Camera-type eye (tissue), 1 donor: ENCODE results near the gene TEX53. TPM values are rescaled to one million over a fixed set of nuclear protein-coding genes. Genes with fewer than 3 reads are reported as not detected.

Source experiments
- total RNA-seq: library from RNA; depleted of rRNA; stranded (reverse); fragments of >200 nt; gene quantifications from one replicate; pipeline ENCODE4 v1.2.3, GENCODE V29; 2014

Gene TEX53
- not detected for total RNA-seq

DNA sequence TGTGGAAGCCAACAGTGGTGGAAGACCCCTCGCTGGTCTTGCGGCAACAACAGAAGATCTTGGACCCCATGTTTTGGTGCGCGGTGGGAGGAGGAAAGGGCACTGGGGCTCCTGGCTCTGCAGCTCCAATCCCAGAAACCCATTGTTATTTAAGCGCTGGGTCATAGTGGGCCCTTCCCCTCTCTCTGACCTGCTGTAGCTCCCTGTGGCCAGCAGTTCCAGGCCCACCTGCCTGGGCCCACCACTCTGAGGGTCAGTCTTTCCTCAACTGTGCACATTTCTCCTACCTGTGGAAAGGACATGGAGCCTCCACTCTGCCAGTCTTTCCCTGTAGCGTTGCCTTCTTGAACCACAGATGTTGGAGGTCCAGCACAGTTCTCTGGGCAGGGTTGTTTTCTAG, at the start of gene TEX53:
TSS of gene TEX53 (minus strand) at position 101 of the 400 bp plus-strand sequence. CDS start at position 70, 31 bp downstream.

DNA sequence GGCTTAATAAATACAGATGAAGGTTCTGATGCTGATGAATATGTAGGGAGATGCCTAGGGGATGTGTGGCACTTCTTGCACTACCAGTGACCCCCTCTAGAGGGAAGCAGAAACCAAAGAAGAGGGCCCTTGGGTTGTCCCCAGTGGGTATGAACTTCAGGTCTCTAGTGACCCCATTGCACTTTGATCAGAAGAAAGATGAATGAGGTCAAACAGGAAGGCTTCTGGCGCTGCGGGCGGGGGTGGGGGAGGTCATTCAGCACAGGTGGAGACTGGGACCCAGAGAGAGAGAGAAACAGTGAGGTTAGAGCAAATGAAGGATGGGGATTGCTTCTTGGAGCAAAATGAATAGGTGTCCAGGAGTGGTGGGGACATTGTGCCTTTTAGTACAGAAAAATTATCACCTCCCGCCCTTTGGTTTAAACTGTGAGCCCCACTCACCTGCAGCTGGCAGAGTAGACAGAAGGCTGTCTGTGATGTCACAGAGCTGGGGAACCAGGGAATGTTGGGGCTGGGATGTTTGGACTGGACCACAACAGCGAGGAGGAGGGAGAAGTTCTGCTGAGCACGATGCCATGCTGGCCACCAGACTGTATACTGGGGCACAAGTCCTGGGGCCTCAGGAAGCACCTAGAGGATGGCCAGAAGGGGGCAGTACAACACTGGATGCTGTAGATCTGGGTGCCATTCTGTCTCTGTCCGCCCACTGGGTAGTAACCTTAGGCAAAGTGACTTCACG, 24.2 kb upstream of the TEX53 start, which contains the start of gene TEX48:
TSS of gene TEX48 (minus strand) at position 599 of the 739 bp plus-strand sequence. CDS start 10,469 bp downstream, outside the sequence.

Other genes starting within 250 kb of the TEX53 start
- 16.6 TPM for gene WHRN, start 152.3 kb downstream of the TEX53 start, total RNA-seq
- gene ATP6V1G1, start 70.0 kb downstream of the TEX53 start, total RNA-seq: 250 TPM
- gene TMEM268, start 46.5 kb downstream of the TEX53 start, total RNA-seq: 19.2 TPM
- gene TEX48, start 24.4 kb upstream of the TEX53 start, total RNA-seq: not detected
- 1.0 TPM for gene TNFSF15, start 148.2 kb upstream of the TEX53 start, total RNA-seq